ENCODE data around the gene LIN52. TPM values are rescaled to one million over a fixed set of nuclear protein-coding genes. Genes with fewer than 3 reads are reported as not detected.

LIN52 gene
- total and polyA plus RNA-seq, 9 of the 15 experiments (the other 6 are each of a cell fraction or from before 2014, with no cell fraction given): 4.6 to 11.8 (median 9.2) TPM

- no peak for TF ChIP-seq PTRF (tag; IDR thresholded peaks at IDR 0.05)
- no peak for TF ChIP-seq RHOXF2B (CRISPR knock-in tag; conservative IDR thresholded peaks at IDR 0.05)
- TF ChIP-seq, protein P1, sequence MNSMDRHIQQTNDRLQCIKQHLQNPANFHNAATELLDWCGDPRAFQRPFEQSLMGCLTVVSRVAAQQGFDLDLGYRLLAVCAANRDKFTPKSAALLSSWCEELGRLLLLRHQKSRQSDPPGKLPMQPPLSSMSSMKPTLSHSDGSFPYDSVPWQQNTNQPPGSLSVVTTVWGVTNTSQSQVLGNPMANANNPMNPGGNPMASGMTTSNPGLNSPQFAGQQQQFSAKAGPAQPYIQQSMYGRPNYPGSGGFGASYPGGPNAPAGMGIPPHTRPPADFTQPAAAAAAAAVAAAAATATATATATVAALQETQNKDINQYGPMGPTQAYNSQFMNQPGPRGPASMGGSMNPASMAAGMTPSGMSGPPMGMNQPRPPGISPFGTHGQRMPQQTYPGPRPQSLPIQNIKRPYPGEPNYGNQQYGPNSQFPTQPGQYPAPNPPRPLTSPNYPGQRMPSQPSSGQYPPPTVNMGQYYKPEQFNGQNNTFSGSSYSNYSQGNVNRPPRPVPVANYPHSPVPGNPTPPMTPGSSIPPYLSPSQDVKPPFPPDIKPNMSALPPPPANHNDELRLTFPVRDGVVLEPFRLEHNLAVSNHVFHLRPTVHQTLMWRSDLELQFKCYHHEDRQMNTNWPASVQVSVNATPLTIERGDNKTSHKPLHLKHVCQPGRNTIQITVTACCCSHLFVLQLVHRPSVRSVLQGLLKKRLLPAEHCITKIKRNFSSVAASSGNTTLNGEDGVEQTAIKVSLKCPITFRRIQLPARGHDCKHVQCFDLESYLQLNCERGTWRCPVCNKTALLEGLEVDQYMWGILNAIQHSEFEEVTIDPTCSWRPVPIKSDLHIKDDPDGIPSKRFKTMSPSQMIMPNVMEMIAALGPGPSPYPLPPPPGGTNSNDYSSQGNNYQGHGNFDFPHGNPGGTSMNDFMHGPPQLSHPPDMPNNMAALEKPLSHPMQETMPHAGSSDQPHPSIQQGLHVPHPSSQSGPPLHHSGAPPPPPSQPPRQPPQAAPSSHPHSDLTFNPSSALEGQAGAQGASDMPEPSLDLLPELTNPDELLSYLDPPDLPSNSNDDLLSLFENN (IDR thresholded peaks at IDR 0.05; ENCODE audit: low read depth in 2 of 2, low read length in 2 of 2): no peak
- TF ChIP-seq MYC (IDR thresholded peaks at IDR 0.05; ENCODE audit: low read depth, low read length): no peak
- TF ChIP-seq MYC (CRISPR knock-in tag; IDR thresholded peaks at IDR 0.05; ENCODE audit: borderline replicate concordance, low read depth): no peak
- TF ChIP-seq CXXC5 (CRISPR knock-in tag; IDR thresholded peaks at IDR 0.05): no peak
- TF ChIP-seq ZNF57 (CRISPR knock-in tag; IDR thresholded peaks at IDR 0.05): no peak
Measured at GRCh38 chr14:74246542-74246941, 161.8 kb downstream of the LIN52 start (continued).

GRCh38 chr14:74248017-74248416 lies 163.3 kb downstream of the LIN52 start:
- H3K9me3 ChIP-seq (replicated peaks; ENCODE audit: control insufficient read depth, insufficient read depth, low read depth, low read length): no peaks in the 10 kb centered on the region
- H3K36me3 ChIP-seq (ENCODE audit: control insufficient read depth, insufficient read depth, low read length): no peaks in the 10 kb centered on the region
- no peaks in the 10 kb centered on the region for H3K9me1 ChIP-seq (ENCODE audit: control insufficient read depth, insufficient read depth, low read length)
- no peak overlapping the region for H3K4me3 ChIP-seq
- H3K9ac ChIP-seq (ENCODE audit: insufficient read depth in 1 of 2, low read depth in 2 of 2, low read length in 2 of 2): no peak overlapping the region
- intact Hi-C loops (cut with micrococcal nuclease) (no loop called here), in situ Hi-C loops (cut with MboI) (no loop called here)
- H3K4me2 ChIP-seq (ENCODE audit: insufficient read depth, low read length): no peak overlapping the region
- no peak for ATAC-seq
- H3K4me1 ChIP-seq (replicated peaks in 1 of 2; ENCODE audit: control insufficient read depth in 2 of 2, insufficient read depth in 2 of 2, low read length in 2 of 2): no peaks in the 10 kb centered on the region; a peak in 1 of 5 replicates
- BruUV-seq (replicated peaks): no TSS peak
- ChIA-PET CTCF (ENCODE audit: low intra/inter-chr PET ratio) (interaction anchor here (0.6 kb wide), 1 partner anchor 27 kb away, joined by 3 read pairs; no protein-coding TSS in a partner anchor), POLR2A (no interaction called here)
- H3K79me2 ChIP-seq (ENCODE audit: control insufficient read depth, insufficient read depth, low read length): no peaks in the 10 kb centered on the region
- H2AFZ ChIP-seq (ENCODE audit: low read depth, low read length): no peak overlapping the region
- H3K27me3 ChIP-seq (ENCODE audit: control insufficient read depth in 2 of 2, insufficient read depth in 2 of 2, low read length in 2 of 2): peaks cover 11 to 30% of the 10 kb centered on the region in 2 experiments
- H4K20me1 ChIP-seq (replicated peaks; ENCODE audit: control insufficient read depth, insufficient read depth, low read length): peaks cover 5% of the 10 kb centered on the region; the same call in 1 of the 2 replicates
- 5% methylated on average over 4 of the region's 6 CpGs for WGBS (ENCODE audit: insufficient coverage, low coverage, missing lambda C conversion rate)
- H3K27ac ChIP-seq (ENCODE audit: extremely low read depth, low read depth, low read length): no peak overlapping the region
- FAIRE-seq: no peak
- DNase-seq (ENCODE audit: extremely low read depth in 1 of 4, low spot score in 3 of 4): no peak
- TF ChIP-seq ZNF232 (CRISPR knock-in tag; IDR thresholded peaks at IDR 0.05) (no peak), KLF6 (CRISPR knock-in tag; IDR thresholded peaks at IDR 0.05; ENCODE audit: borderline replicate concordance) (no peak), ZFPM2 (CRISPR knock-in tag; IDR thresholded peaks at IDR 0.05) (no peak), ZNF311 (CRISPR knock-in tag; IDR thresholded peaks at IDR 0.05) (no peak)
- TF ChIP-seq, protein P1 (IDR thresholded peaks at IDR 0.05; ENCODE audit: low read depth in 2 of 2, low read length in 2 of 2): no peak
- TF ChIP-seq, protein P2, sequence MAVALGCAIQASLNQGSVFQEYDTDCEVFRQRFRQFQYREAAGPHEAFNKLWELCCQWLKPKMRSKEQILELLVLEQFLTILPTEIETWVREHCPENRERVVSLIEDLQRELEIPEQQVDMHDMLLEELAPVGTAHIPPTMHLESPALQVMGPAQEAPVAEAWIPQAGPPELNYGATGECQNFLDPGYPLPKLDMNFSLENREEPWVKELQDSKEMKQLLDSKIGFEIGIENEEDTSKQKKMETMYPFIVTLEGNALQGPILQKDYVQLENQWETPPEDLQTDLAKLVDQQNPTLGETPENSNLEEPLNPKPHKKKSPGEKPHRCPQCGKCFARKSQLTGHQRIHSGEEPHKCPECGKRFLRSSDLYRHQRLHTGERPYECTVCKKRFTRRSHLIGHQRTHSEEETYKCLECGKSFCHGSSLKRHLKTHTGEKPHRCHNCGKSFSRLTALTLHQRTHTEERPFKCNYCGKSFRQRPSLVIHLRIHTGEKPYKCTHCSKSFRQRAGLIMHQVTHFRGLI (CRISPR knock-in tag; IDR thresholded peaks at IDR 0.05): no peak
